Endometrium (tissue), 2 donors: ENCODE measurements around the gene BST1.

Experiments used
- FAIRE-seq: peaks from 2 replicates; lab custom pipeline; 2012; peaks lifted over from hg19 to GRCh38; lab: Jason Lieb, UNC
- donor health status: control.
- donor health status: control.

The BST1 gene

GRCh38 chr4:15749001-15749400 lies 46.1 kb downstream of the BST1 start:
- no peak for FAIRE-seq

DNA sequence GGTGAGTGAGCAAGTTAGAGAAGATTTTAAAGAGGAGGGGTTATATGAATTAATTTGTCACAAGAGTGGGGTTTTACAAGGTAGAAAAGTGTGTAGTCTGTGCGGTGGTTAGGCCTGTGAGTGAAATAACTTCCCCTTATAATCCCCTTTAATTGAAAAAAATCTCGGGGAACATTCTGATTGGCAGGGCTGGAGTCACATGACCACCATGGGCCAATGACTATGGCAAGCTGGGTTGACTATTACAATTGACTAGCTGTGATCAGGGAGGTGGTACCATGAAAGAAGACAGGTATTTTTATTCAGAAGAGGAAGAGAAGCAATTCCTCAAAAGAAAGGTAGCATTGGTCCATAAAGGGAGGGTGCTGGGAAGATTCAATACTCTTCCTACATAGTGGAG lies 48.3 kb downstream of the BST1 start:
- FAIRE-seq, result no peak

- no peak for FAIRE-seq
These were observed 50.2 kb downstream of the BST1 start for GRCh38 chr4:15753081-15753480.

- no peak for FAIRE-seq
These were observed 50.9 kb downstream of the BST1 start for GRCh38 chr4:15753786-15754185.

DNA sequence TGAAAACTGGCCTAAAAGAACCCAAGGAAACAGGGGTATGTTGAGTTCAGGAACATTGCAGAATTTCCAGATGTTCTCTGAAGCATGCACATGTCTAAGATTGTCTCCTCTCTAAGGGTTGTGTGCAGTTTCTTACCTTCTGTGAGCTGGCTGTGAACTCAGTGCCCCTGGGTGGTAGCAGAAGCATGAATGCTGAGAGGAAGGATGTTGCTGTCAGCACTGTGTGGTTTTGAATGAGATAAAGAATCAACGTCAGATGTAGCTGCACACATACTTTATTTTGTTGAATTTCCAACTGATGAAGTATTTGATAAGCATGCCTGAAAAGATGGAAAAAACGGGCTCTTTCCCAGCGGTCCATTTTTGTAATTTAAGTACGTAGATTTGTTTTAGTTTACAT lies 51.5 kb downstream of the BST1 start:
- FAIRE-seq, result no peak

- no peak for FAIRE-seq
These were observed 52.7 kb downstream of the BST1 start for GRCh38 chr4:15755321-15756155.

GRCh38 chr4:15756361-15756861 lies 53.5 kb downstream of the BST1 start:
- no peak for FAIRE-seq

- FAIRE-seq, result no peak
These were observed 54.2 kb downstream of the BST1 start for GRCh38 chr4:15757054-15757453.

DNA sequence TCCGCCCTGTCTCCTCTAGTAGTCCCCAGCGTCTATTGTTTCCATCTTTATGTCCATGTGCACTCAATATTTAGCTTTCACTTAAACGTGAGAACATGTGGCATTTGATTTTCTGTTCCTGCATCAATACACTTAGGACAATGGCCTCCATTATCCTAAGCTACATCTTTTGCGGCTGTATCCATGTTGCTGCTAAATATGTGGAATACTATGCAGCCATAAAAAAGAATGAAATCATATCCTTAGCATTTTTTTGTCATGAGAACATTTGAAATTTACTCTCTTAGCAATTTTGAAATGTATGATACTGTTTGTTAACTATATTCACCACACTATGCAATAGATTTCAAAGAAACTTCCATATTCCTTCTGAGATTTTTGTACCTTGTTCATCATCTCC lies 55.4 kb downstream of the BST1 start:
- no peak for FAIRE-seq

GRCh38 chr4:15762460-15762859 lies 59.6 kb downstream of the BST1 start:
- peak; percentile 31 for FAIRE-seq

GRCh38 chr4:15765391-15765790 lies 62.5 kb downstream of the BST1 start:
- FAIRE-seq, result no peak

GRCh38 chr4:15765910-15766697 lies 63.2 kb downstream of the BST1 start:
- no peak for FAIRE-seq

DNA sequence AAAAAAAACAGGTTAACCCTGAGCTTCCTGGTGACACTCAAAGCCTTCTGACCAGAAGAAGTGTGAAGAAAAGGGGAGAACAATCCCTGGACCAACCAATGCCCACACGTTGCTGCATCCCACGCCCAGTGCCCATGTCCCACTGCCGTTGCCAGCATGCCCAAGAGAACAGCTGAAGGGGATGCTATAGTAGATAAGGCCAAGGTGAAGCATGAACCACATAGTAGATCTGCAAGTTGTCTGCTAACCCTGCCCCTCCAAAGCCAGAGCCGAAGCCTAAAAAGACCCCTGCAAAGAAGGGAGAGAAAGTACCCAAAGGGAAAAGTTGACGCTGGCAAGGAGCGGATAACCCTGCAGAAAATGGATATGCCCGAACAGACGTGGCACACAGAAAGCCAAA lies 64.0 kb downstream of the BST1 start:
- no peak for FAIRE-seq

GRCh38 chr4:15769202-15769601 lies 66.3 kb downstream of the BST1 start:
- FAIRE-seq, result no peak

DNA sequence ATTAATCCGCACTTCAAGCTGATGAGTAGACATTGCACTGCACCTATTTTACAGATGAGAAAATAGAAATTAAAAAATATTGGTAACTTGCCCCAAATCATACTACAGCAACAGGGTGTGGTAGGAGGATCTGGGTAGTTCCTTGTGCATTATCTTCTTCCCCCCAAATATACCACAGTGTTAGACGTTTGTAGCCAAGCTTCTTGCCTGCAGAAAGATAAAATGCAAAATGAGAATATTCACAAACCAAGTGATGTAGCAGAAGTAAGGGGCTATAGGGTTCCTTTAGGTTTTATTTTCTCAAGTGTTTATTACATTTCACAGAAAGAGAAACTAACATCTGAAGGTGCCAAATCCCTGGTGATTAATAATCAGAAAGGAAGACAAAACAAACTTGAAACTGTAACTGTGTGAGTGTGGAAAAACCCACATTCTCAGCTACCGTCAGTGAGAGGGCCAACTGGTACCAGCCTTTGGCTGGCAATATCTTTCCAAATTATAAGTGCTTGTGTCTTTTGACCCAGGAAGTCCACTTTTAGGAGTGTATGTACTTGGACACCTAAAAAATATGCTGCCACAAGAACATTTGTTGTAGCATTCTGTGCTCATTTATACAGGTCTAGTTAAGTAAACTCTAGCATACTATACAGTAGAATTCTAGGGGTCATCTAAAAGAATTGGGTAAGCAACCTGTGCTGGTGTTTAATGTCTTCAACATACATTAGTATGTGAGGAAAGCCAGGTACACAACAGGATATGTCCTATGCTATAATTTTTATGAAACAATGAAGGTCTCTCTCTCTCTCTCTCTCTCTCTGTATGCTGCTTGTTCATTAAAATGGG lies 68.6 kb downstream of the BST1 start:
- no peak for FAIRE-seq

DNA sequence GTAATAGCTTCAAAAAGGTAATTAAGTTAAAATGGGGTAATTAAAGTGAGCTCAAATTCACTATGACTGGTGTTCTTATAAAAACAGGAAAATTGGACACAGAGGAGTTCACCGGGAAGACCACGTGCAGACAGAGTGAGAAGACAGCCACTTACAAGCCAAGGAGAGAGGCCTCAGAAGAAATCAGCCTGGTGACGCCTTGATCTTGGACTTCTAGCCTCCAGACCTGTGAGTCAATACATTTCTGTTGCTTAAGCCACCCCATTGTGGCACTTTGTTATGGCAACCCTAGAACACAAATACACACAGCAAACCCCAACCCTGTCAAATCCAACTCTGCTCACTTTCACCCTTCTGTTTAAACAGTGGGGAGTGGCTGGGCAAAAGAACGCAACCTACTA lies 71.2 kb downstream of the BST1 start:
- no peak for FAIRE-seq

GRCh38 chr4:15776871-15777648 lies 74.2 kb downstream of the BST1 start:
- FAIRE-seq, result no peak

DNA sequence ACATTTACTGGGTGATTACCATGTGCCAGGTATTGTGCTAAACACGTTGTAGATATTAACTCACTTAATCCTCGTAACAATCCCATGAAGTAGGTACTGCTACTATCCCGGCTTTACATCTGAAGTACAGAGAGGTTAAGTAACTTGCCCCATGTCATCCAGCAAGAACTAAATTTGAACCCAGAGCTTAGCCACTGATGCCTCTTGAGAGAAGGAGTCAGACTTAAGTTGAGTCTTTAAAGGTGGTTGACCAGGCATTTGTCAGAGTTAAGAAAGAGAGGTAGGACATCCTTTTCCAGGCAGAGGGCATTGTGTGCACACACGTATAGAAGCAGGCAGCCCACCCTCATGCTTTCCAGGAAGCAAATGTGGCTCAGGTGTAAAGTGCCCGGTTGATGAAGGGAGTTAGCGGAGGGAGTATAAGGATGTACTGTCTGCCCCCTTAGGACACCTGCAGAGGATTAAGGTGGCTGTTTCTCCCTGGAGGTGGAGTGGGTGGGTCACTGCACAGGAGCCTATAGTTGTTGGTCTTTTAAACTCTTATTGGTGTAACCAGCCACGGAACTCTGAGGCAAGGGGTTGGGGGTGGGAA lies 74.9 kb downstream of the BST1 start:
- no peak for FAIRE-seq

DNA sequence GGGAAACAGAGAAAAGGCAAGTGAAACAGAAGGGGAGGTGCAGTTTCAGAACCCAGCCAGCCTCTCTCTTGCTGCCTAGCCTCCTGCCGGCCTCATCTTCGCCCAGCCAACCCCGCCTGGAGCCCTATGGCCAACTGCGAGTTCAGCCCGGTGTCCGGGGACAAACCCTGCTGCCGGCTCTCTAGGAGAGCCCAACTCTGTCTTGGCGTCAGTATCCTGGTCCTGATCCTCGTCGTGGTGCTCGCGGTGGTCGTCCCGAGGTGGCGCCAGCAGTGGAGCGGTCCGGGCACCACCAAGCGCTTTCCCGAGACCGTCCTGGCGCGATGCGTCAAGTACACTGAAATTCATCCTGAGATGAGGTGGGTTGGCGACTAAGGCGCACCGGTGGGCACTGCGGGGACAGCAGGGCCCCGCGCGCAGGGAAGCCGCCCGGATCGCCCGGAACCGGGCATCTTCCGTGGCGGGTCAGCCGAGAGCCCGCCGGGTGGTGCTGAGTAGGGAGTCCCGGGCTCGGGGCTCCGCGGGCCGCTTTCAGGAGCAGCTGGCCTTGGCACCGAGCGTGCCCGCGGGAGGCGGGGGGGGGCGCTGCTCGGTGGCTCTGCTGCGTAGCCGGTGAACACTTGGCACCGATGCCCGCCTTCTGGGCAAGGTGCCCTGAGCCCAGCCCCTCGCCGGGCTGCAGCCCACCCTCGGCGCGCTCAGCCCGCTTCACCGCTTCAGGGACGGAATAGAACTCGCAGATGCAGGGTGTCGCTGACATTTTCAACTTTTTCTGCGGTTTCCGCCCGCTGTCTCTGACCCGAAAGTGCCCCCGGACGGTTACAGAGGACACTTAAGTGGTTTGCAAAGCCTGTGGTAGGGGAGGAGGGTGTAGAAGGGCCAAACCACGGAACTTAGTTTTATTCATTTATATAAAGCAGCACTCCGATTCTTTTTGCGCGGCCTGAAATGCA lies 75.7 kb downstream of the BST1 start, which contains the start of gene CD38:
CD38 (plus strand) TSS at position 40 of the 953 bp plus-strand sequence; CDS start at position 127, 87 bp downstream.
- FAIRE-seq, result no peak

- FAIRE-seq, result peak; percentile 69
These were observed 76.4 kb downstream of the BST1 start for GRCh38 chr4:15779306-15779705.
